IPS-15b (cell line): Measurements from ENCODE around the gene PRDM16.

Source experiments
- H3K27me3 ChIP-seq: one replicate; pipeline ENCODE4 v1.6.1; 2013; ENCODE audit warnings: low read length; ENCODE audit not compliant: control insufficient read depth, insufficient read depth
- H3K36me3 ChIP-seq: one replicate; pipeline ENCODE4 v1.6.1; 2013; ENCODE audit warnings: low read length; ENCODE audit not compliant: control insufficient read depth, insufficient read depth
- H3K4me1 ChIP-seq: one replicate; pipeline ENCODE4 v1.6.1; 2013; ENCODE audit warnings: mild to moderate bottlenecking, low read length; ENCODE audit not compliant: control insufficient read depth, insufficient read depth
- H3K4me3 ChIP-seq: one replicate; pipeline ENCODE4 v1.5.1; 2013; ENCODE audit warnings: low read depth, low read length
- H3K9ac ChIP-seq: one replicate; pipeline ENCODE4 v1.6.1; 2013; ENCODE audit warnings: low read depth, mild to moderate bottlenecking, low read length
- H3K9me3 ChIP-seq: one replicate; pipeline ENCODE4 v1.6.1; 2013; ENCODE audit warnings: mild to moderate bottlenecking, low read length; ENCODE audit not compliant: control insufficient read depth, insufficient read depth

Gene PRDM16

DNA sequence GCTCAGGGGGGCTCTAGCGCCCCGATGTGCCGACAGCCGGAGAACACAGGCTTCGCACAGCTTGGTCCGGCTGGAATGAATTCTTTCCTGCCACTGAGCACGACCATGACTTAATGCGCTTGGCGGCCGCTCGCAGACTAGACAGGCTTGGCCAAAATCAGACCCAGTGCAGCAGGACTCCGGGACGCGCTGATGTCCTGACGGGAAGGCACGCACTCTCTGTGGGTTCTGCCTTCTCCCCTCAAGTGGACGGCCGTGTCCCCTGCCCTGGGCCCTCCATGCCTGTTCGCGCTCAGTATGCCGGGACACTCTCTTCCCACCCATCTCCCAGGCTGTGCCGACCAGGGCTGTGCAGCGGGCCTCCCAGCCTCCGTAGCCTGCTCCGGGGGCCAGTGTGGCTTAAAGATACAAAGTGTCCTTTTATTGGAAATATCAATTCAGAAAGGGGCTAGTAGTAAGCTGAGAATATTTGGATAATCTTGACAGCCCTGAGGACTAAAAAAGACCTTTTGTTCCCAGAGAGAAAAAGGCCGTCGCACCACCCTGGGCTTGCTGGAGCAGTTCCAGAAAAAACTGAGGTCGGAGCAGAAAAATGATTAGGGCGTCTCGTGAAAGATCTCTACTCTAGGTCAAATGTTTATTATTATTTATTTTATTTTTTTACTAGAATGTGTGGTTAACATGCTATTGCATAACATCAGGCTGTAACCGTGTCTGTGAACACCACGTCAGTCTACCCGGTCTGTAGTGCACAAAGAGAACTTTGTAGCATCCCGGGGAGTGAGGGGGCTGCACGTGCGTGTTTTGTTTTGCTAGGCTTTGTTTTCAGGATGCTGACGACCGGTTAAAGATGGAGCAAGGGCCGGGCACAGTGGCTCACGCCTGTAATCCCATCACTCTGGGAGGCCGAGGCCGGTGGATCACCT is 297.4 kb downstream of the PRDM16 start:
- no peak overlapping the region for H3K4me3 ChIP-seq
- no peak overlapping the region for H3K9ac ChIP-seq
- H3K27me3 ChIP-seq: no peaks in the 10 kb centered on the region
- peaks cover 4% of the 10 kb centered on the region for H3K4me1 ChIP-seq
- H3K9me3 ChIP-seq: no peaks in the 10 kb centered on the region
- no peaks in the 10 kb centered on the region for H3K36me3 ChIP-seq

DNA sequence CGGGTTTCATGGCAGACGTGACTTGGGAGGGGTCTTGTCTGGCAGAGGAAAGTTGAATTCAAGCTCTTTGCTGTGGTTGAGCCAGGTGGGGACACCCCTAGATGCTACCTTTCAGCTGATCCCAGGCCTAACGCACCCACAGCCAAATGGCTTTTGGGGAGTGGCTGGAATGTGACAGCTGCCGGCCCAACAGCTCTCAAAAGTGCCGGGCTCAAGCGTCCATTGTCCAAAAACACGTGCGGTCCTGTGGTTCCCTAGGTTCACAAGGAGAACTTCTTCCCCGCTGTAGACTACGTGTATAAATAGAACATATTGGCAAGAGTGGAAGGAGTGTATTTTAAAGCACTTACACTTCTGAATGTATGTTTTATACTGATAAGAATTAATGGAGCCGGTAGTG is 298.4 kb downstream of the PRDM16 start:
- no peaks in the 10 kb centered on the region for H3K9me3 ChIP-seq
- H3K27me3 ChIP-seq: no peaks in the 10 kb centered on the region
- peaks cover 4% of the 10 kb centered on the region for H3K4me1 ChIP-seq
- H3K9ac ChIP-seq: no peak overlapping the region
- H3K4me3 ChIP-seq: no peak overlapping the region
- no peaks in the 10 kb centered on the region for H3K36me3 ChIP-seq

GRCh38 chr1:3368059-3368458 is 299.1 kb downstream of the PRDM16 start:
- Histone ChIP-seq H3K4me1 (peaks cover 4% of the 10 kb centered on the region), H3K27me3 (no peaks in the 10 kb centered on the region), H3K9ac (no peak overlapping the region), H3K9me3 (no peaks in the 10 kb centered on the region), H3K36me3 (no peaks in the 10 kb centered on the region), H3K4me3 (no peak overlapping the region)

- peaks cover 4% of the 10 kb centered on the region for H3K4me1 ChIP-seq
- H3K9ac ChIP-seq: no peak overlapping the region
- H3K36me3 ChIP-seq: no peaks in the 10 kb centered on the region
- no peaks in the 10 kb centered on the region for H3K9me3 ChIP-seq
- no peak overlapping the region for H3K4me3 ChIP-seq
- H3K27me3 ChIP-seq: no peaks in the 10 kb centered on the region
These were observed 299.9 kb downstream of the PRDM16 start for GRCh38 chr1:3368711-3369445.

GRCh38 chr1:3369446-3370076 is 300.6 kb downstream of the PRDM16 start:
- peaks cover 4% of the 10 kb centered on the region for H3K4me1 ChIP-seq
- H3K27me3 ChIP-seq: no peaks in the 10 kb centered on the region

DNA sequence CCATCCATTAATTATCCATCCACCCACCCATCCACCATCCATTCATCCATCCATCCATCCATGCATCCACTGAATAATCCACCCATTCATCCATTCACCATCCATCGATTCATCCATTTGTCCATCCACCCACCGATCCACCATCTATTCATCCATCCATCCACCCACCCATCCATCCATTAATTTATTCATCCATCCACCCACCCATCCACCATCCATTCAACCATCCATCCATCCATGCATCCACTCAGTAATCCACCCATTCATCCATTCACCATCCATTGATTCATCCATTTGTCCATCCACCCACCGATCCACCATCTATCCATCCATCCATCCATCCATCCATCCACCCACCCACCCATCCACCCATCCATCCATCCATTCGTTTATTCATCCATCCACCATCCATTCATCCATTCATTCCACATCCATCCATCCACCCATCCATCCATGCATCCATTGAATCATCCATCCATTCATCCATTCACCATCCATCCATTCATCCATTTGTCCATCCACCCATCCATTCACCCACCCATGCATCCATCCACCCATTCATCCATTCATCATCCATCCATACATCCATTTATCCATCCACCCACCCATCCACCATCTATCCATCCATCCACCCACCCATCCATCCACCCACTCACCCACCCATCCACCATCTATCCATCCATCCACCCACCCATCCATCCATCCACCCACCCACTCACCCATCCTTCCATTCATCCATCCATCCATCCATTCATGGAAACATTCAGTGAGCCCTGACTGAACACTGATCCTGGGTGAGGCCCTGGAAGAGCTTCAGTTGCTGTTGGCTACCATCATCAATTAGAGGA is 302.1 kb downstream of the PRDM16 start:
- Histone ChIP-seq H3K4me1 (peaks cover 4% of the 10 kb centered on the region), H3K27me3 (no peaks in the 10 kb centered on the region), H3K4me3 (no peak overlapping the region), H3K9ac (no peak overlapping the region), H3K9me3 (no peaks in the 10 kb centered on the region), H3K36me3 (no peaks in the 10 kb centered on the region)

More at GRCh38 chr1:3369446-3370076, 300.6 kb downstream of the PRDM16 start:
- Histone ChIP-seq H3K4me3 (no peak overlapping the region), H3K9ac (no peak overlapping the region), H3K36me3 (no peaks in the 10 kb centered on the region), H3K9me3 (no peaks in the 10 kb centered on the region)

DNA sequence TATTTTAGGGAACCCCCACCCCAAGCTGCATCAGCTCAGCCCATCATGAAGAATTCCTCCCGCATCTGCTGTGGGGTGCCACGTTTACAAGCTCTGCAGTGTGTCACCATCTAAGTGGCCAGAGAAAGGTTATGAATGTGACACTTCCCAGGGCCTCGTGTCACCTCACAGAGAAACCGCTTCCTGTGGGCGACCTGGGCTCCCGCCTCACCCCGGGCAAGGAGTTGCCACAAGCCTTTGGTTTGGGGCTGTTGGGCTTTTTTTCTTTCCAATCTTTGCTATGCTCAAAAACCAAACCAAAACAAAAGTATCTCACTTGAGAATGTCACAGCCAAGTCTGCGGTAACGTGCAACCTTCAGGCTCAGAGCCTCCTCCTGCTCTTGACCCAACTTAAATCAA is 303.3 kb downstream of the PRDM16 start:
- Histone ChIP-seq H3K9ac (no peak overlapping the region), H3K4me3 (no peak overlapping the region), H3K36me3 (no peaks in the 10 kb centered on the region), H3K4me1 (peaks cover 4% of the 10 kb centered on the region), H3K27me3 (no peaks in the 10 kb centered on the region), H3K9me3 (no peaks in the 10 kb centered on the region)

DNA sequence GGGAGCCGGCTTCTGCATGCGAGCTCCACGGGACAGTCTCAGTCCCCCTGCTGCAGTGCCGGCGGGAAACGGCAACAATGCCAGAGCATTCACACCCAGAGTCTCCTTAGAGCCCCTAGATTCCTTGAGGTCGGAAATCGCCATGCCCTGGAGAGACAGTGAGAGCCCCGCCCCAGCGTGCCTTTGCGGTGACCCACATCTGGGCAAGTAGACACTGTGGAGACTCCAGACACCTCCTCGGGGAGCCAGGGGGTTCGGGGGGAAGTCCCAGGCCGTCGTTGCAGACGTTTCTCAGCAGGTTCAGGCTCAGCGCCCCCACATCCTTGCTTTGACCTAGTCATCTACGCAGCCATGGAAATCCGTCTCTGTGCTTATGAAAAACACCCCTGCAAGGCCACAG is 304.2 kb downstream of the PRDM16 start:
- Histone ChIP-seq H3K9me3 (no peaks in the 10 kb centered on the region), H3K4me3 (no peak overlapping the region), H3K4me1 (peaks cover 4% of the 10 kb centered on the region), H3K36me3 (no peaks in the 10 kb centered on the region), H3K27me3 (no peaks in the 10 kb centered on the region), H3K9ac (no peak overlapping the region)

GRCh38 chr1:3373700-3374405 is 304.9 kb downstream of the PRDM16 start:
- Histone ChIP-seq H3K9me3 (no peaks in the 10 kb centered on the region), H3K9ac (no peak overlapping the region), H3K4me3 (no peak overlapping the region), H3K27me3 (no peaks in the 10 kb centered on the region), H3K36me3 (no peaks in the 10 kb centered on the region), H3K4me1 (peaks cover 3% of the 10 kb centered on the region)

- H3K4me3 ChIP-seq: no peak overlapping the region
- H3K9me3 ChIP-seq: no peaks in the 10 kb centered on the region
- H3K4me1 ChIP-seq: no peaks in the 10 kb centered on the region
- H3K9ac ChIP-seq: no peak overlapping the region
- H3K27me3 ChIP-seq: no peaks in the 10 kb centered on the region
- H3K36me3 ChIP-seq: no peaks in the 10 kb centered on the region
These were observed 306.2 kb downstream of the PRDM16 start for GRCh38 chr1:3375245-3375644.
